H9 (cell line): ENCODE data around the gene ZBTB44. TPM values are rescaled to one million over a fixed set of nuclear protein-coding genes. Genes with fewer than 3 reads are reported as not detected.

ENCODE experiments used
- DNase-seq: peaks from one replicate; pipeline ENCODE4 v3.0.0-alpha.2; 2017
- H2AFZ ChIP-seq: one replicate; pipeline ENCODE4 v1.6.1; 2013; ENCODE audit warnings: mild to moderate bottlenecking, low read length, control low read depth, moderate library complexity
- H2AK5ac ChIP-seq: 2 replicates; pipeline ENCODE4 v1.6.1; 2013; ENCODE audit warnings: low read length, control low read depth, mixed read lengths; ENCODE audit not compliant: insufficient read length
- H2BK120ac ChIP-seq: one replicate; pipeline ENCODE4 v1.6.1; 2013; ENCODE audit warnings: low read depth, mild to moderate bottlenecking, low read length, control low read depth, inconsistent platforms; ENCODE audit not compliant: poor library complexity, severe bottlenecking
- H2BK12ac ChIP-seq: 2 replicates; pipeline ENCODE4 v1.6.1; 2013; ENCODE audit warnings: low read length, control low read depth, mixed read lengths, low read depth; ENCODE audit not compliant: insufficient read length
- H2BK15ac ChIP-seq: 2 replicates; pipeline ENCODE4 v1.6.1; 2013; ENCODE audit warnings: low read depth, low read length, control low read depth
- H2BK20ac ChIP-seq: one replicate; pipeline ENCODE4 v1.6.1; 2013; ENCODE audit warnings: low read depth, mild to moderate bottlenecking, low read length, control low read depth, inconsistent platforms; ENCODE audit not compliant: poor library complexity, severe bottlenecking
- H2BK5ac ChIP-seq: 2 replicates; pipeline ENCODE4 v1.6.1; 2013; ENCODE audit warnings: low read length, control low read depth, mixed read lengths; ENCODE audit not compliant: insufficient read length
- H3K14ac ChIP-seq: 2 replicates; pipeline ENCODE4 v1.6.1; 2013; ENCODE audit warnings: low read length, control low read depth; ENCODE audit not compliant: insufficient read depth
- H3K18ac ChIP-seq: 2 replicates; pipeline ENCODE4 v1.6.1; 2013; ENCODE audit warnings: low read depth, mild to moderate bottlenecking, mixed read lengths, low read length, control low read depth; ENCODE audit not compliant: insufficient read length
- H3K23ac ChIP-seq: 2 replicates; pipeline ENCODE4 v1.6.1; 2013; ENCODE audit warnings: low read length, control low read depth, mixed read lengths, low read depth; ENCODE audit not compliant: insufficient read length
- H3K23me2 ChIP-seq: 2 replicates; pipeline ENCODE4 v1.6.1; 2013; ENCODE audit warnings: low read depth, mild to moderate bottlenecking, mixed read lengths, low read length, control low read depth; ENCODE audit not compliant: insufficient read length, poor library complexity, severe bottlenecking
- H3K27ac ChIP-seq: 2 replicates; pipeline ENCODE4 v1.5.1; 2013; ENCODE audit warnings: low read length, control low read depth, mixed read lengths, low read depth; ENCODE audit not compliant: insufficient read length
- H3K27me3 ChIP-seq: 2 replicates; pipeline ENCODE4 v1.6.1; 2013; ENCODE audit warnings: low read length, control low read depth, inconsistent platforms; ENCODE audit not compliant: insufficient read depth
- H3K4ac ChIP-seq: 2 replicates; pipeline ENCODE4 v1.6.1; 2013; ENCODE audit warnings: low read depth, mild to moderate bottlenecking, control low read depth, inconsistent platforms, low read length, moderate library complexity
- H3K4me1 ChIP-seq: 2 replicates; pipeline ENCODE4 v1.6.1; 2013; ENCODE audit warnings: low read length, control low read depth, inconsistent platforms; ENCODE audit not compliant: insufficient read depth
- H3K4me2 ChIP-seq: 2 replicates; pipeline ENCODE4 v1.6.1; 2013; ENCODE audit warnings: low read length, control low read depth, mixed read lengths; ENCODE audit not compliant: insufficient read length, insufficient read depth
- H3K56ac ChIP-seq: 2 replicates; pipeline ENCODE4 v1.6.1; 2013; ENCODE audit warnings: low read depth, mild to moderate bottlenecking, mixed read lengths, low read length, control low read depth; ENCODE audit not compliant: insufficient read length
- H3K79me1 ChIP-seq: 2 replicates; pipeline ENCODE4 v1.6.1; 2013; ENCODE audit warnings: low read depth, mild to moderate bottlenecking, moderate library complexity, low read length, control low read depth, inconsistent platforms; ENCODE audit not compliant: insufficient read depth, poor library complexity, severe bottlenecking
- H3K79me2 ChIP-seq: 2 replicates; pipeline ENCODE4 v1.6.1; 2013; ENCODE audit warnings: low read length, control low read depth, inconsistent platforms; ENCODE audit not compliant: insufficient read depth
- H3K9ac ChIP-seq: 2 replicates; pipeline ENCODE4 v1.6.1; 2013; ENCODE audit warnings: low read length, control low read depth, mixed read lengths; ENCODE audit not compliant: insufficient read length; ENCODE audit errors: extremely low read depth
- H3K9me3 ChIP-seq: one replicate; pipeline ENCODE4 v1.6.1; 2013; ENCODE audit warnings: low read depth, low read length, inconsistent platforms; ENCODE audit not compliant: control insufficient read depth
- H3T11ph ChIP-seq: one replicate; pipeline ENCODE4 v1.6.1; 2013; ENCODE audit warnings: mild to moderate bottlenecking, low read length, control low read depth, inconsistent platforms
- H4K20me1 ChIP-seq: one replicate; pipeline ENCODE4 v1.6.1; 2013; ENCODE audit not compliant: control insufficient read depth, insufficient read length, insufficient read depth
- H4K5ac ChIP-seq: 2 replicates; pipeline ENCODE4 v1.6.1; 2013; ENCODE audit warnings: low read depth, mild to moderate bottlenecking, mixed read lengths, low read length, control low read depth; ENCODE audit not compliant: insufficient read length
- H4K8ac ChIP-seq: replicated peaks from 2 replicates; pipeline ENCODE4 v1.6.1; 2013; ENCODE audit warnings: low read length, control low read depth, mixed read lengths, low read depth; ENCODE audit not compliant: insufficient read length
- H4K91ac ChIP-seq: 2 replicates; pipeline ENCODE4 v1.6.1; 2013; ENCODE audit warnings: low read depth, mild to moderate bottlenecking, moderate library complexity, mixed read lengths, low read length, control low read depth; ENCODE audit not compliant: insufficient read length
- H3K27ac Mint-ChIP-seq, 3 experiments: 2 replicates in 2 of 3; 3 replicates in 1 of 3; pipeline ENCODE4 v1.8.0; 2020 to 2021; ENCODE audit warnings: mixed read lengths in 3 of 3, mild to moderate bottlenecking in 1 of 3, moderate library complexity in 1 of 3
- H3K27me3 Mint-ChIP-seq: 2 replicates; pipeline ENCODE4 v1.8.0; 2021; ENCODE audit warnings: low read depth, mild to moderate bottlenecking, moderate library complexity, mixed read lengths
- H3K36me3 Mint-ChIP-seq, 3 experiments: 2 replicates in 2 of 3; 3 replicates in 1 of 3; pipeline ENCODE4 v1.8.0; 2020 to 2021; ENCODE audit warnings: low read depth in 3 of 3, mixed read lengths in 3 of 3; ENCODE audit not compliant: insufficient read depth in 1 of 3
- H3K4me1 Mint-ChIP-seq, 2 experiments: 2 replicates each; pipeline ENCODE4 v1.8.0; 2020; ENCODE audit warnings: mixed read lengths in 2 of 2
- H3K4me3 Mint-ChIP-seq, 2 experiments: 2 replicates in 1 of 2; 3 replicates in 1 of 2; pipeline ENCODE4 v1.8.0; 2020 to 2021; ENCODE audit warnings: mild to moderate bottlenecking in 2 of 2, mixed read lengths in 2 of 2, moderate library complexity in 1 of 2
- H3K9me3 Mint-ChIP-seq, 2 experiments: 2 replicates in 1 of 2; 3 replicates in 1 of 2; pipeline ENCODE4 v1.8.0; 2020; ENCODE audit warnings: mild to moderate bottlenecking in 2 of 2, mixed read lengths in 2 of 2, moderate library complexity in 1 of 2
- CTCF ChIP-seq: fragments of 200-600 bp; sonication (generic); conservative IDR thresholded peaks from 3 replicates; pipeline ENCODE4 v1.8.0; 2021; ENCODE audit warnings: antibody characterized with exemption, mild to moderate bottlenecking
- WGBS: extraction: QIAGEN DNeasy Blood & Tissue Kit; methylation state at CpG from one replicate; pipeline ENCODE4 v1.1.7; 2013; ENCODE audit warnings: missing lambda C conversion rate, low lambda C conversion rate, mixed read lengths; ENCODE audit not compliant: insufficient read length; ENCODE audit errors: extremely low coverage; 5-methylcytosine and 5-hydroxymethylcytosine counted together
- total RNA-seq: library from RNA; stranded (reverse); gene quantifications from 2 replicates; pipeline ENCODE4 v1.2.1, GENCODE V29; 2021

The ZBTB44 gene
- total RNA-seq, 1 experiment from 2014 or later, result 67.7 TPM

- H2BK5ac ChIP-seq, result no peak overlapping the region
- no peak overlapping the region for H2BK20ac ChIP-seq
- H3T11ph ChIP-seq, result no peak overlapping the region
- no peaks in the 10 kb centered on the region for H3K79me1 ChIP-seq
- H4K20me1 ChIP-seq, result no peaks in the 10 kb centered on the region
- H3K9ac ChIP-seq, result no peak overlapping the region
- H3K56ac ChIP-seq, result no peak overlapping the region
- no peak for TF ChIP-seq CTCF
- peak; percentile 24 for DNase-seq
- no peak overlapping the region for H2BK12ac ChIP-seq
- no peak overlapping the region for H3K23ac ChIP-seq
- no peaks in the 10 kb centered on the region for H3K9me3 Mint-ChIP-seq
- H3K9me3 ChIP-seq, result no peaks in the 10 kb centered on the region
- H3K27me3 ChIP-seq, result no peaks in the 10 kb centered on the region
- H3K79me2 ChIP-seq, result no peaks in the 10 kb centered on the region
- H3K36me3 Mint-ChIP-seq, result peaks cover 1 to 4% (median 3%) of the 10 kb centered on the region in 3 experiments; a peak in 3 of 7 replicates
- no peak overlapping the region for H3K18ac ChIP-seq
- H2AFZ ChIP-seq, result no peak overlapping the region
- no peak overlapping the region for H3K14ac ChIP-seq
- H3K4me1 ChIP-seq, result no peaks in the 10 kb centered on the region; the same call in 1 of the 2 replicates
- no peak overlapping the region for H2AK5ac ChIP-seq
- H4K8ac ChIP-seq, result no peak overlapping the region
- H4K5ac ChIP-seq, result no peak overlapping the region
- H2BK15ac ChIP-seq, result no peak overlapping the region
- H4K91ac ChIP-seq, result no peak overlapping the region
- no CpG with 5 or more reads among the region's 45 CpGs for WGBS
- H3K27ac Mint-ChIP-seq, result no peak overlapping the region; a peak in 1 of 7 replicates
- no peak overlapping the region for H3K27ac ChIP-seq
- H3K4me2 ChIP-seq, result no peak overlapping the region
- no peaks in the 10 kb centered on the region for H3K23me2 ChIP-seq
- H3K4me1 Mint-ChIP-seq, result peaks cover 3% of the 10 kb centered on the region in 2 experiments; a peak in 3 of 4 replicates
- no peak overlapping the region for H3K4me3 Mint-ChIP-seq
- peaks cover 4% of the 10 kb centered on the region for H3K27me3 Mint-ChIP-seq
- no peak overlapping the region for H3K4ac ChIP-seq
- no peak overlapping the region for H2BK120ac ChIP-seq
These were observed 106.2 kb downstream of the ZBTB44 start for GRCh38 chr11:130208241-130209127.
